ENCODE data around the gene EVA1C. TPM values are rescaled to one million over a fixed set of nuclear protein-coding genes. Genes with fewer than 3 reads are reported as not detected.

The EVA1C gene
- total RNA-seq, 1 experiment from 2014 or later: 29.3 TPM

DNA sequence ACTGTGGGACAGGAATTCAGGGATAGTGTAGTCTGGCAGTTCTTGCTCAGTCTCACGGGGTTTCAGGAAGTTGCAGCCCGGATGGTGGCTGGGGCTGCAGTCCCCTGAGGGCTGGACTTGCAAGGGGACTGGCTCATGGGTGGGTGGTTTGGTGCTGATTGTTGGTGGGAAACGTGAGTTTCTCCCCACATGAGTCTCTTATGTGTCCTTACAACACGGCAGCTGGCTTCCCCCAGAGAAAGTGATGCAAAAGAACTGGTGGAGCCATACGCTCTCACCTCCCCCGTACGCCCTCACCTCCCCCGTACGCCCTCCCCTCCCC, 64.9 kb downstream of the EVA1C start:
- no peaks in the 10 kb centered on the region for H3K9me2 ChIP-seq (ENCODE audit: insufficient read depth)
- no peaks in the 10 kb centered on the region for H3K9me3 ChIP-seq (ENCODE audit: control insufficient read depth in 1 of 2, insufficient read depth in 1 of 2, low read depth in 1 of 2, low read length in 2 of 2)
- ChIA-PET POLR2A (interaction anchor here (0.6 kb wide), 1 partner anchor 95 kb away, joined by 3 read pairs; no protein-coding TSS in a partner anchor), RAD21 (ENCODE audit: low non-redundant PET in 1 of 2, low total read pairs in 2 of 2, uncharacterized antibody in 2 of 2, unreplicated experiment in 2 of 2) (no interaction called here), CTCF (no interaction called here)
- no peaks in the 10 kb centered on the region for H3K27me3 ChIP-seq (ENCODE audit: insufficient read depth, low read length)
- no TSS peak for BruUV-seq (replicated peaks)
- DNase-seq (ENCODE audit: low read depth, low spot score) (no peak), ATAC-seq (no peak)
- intact Hi-C loops (cut with micrococcal nuclease): no loop called here
- H3K4me3 ChIP-seq (replicated peaks in 1 of 2; ENCODE audit: low read depth in 1 of 2, low read length in 2 of 2): no peak overlapping the region
- no peak overlapping the region for H3K4me2 ChIP-seq (ENCODE audit: low read length)
- TF ChIP-seq ZFX (IDR thresholded peaks at IDR 0.05): no peak
- no peak for TF ChIP-seq POLR2AphosphoS5 (IDR thresholded peaks at IDR 0.05; ENCODE audit: low read depth, low read length)
- no peak for TF ChIP-seq FOSL1 (IDR thresholded peaks at IDR 0.05; ENCODE audit: low read depth)
- TF ChIP-seq EZH2 (IDR thresholded peaks at IDR 0.05): no peak
- TF ChIP-seq, protein P1, sequence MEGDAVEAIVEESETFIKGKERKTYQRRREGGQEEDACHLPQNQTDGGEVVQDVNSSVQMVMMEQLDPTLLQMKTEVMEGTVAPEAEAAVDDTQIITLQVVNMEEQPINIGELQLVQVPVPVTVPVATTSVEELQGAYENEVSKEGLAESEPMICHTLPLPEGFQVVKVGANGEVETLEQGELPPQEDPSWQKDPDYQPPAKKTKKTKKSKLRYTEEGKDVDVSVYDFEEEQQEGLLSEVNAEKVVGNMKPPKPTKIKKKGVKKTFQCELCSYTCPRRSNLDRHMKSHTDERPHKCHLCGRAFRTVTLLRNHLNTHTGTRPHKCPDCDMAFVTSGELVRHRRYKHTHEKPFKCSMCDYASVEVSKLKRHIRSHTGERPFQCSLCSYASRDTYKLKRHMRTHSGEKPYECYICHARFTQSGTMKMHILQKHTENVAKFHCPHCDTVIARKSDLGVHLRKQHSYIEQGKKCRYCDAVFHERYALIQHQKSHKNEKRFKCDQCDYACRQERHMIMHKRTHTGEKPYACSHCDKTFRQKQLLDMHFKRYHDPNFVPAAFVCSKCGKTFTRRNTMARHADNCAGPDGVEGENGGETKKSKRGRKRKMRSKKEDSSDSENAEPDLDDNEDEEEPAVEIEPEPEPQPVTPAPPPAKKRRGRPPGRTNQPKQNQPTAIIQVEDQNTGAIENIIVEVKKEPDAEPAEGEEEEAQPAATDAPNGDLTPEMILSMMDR (IDR thresholded peaks at IDR 0.05 in 2 of 3, conservative IDR thresholded peaks at IDR 0.05 in 1 of 3; ENCODE audit: borderline replicate concordance in 1 of 3, insufficient read depth in 1 of 3, low read depth in 2 of 3, low read length in 2 of 3): no peak
- TF ChIP-seq, protein P2, sequence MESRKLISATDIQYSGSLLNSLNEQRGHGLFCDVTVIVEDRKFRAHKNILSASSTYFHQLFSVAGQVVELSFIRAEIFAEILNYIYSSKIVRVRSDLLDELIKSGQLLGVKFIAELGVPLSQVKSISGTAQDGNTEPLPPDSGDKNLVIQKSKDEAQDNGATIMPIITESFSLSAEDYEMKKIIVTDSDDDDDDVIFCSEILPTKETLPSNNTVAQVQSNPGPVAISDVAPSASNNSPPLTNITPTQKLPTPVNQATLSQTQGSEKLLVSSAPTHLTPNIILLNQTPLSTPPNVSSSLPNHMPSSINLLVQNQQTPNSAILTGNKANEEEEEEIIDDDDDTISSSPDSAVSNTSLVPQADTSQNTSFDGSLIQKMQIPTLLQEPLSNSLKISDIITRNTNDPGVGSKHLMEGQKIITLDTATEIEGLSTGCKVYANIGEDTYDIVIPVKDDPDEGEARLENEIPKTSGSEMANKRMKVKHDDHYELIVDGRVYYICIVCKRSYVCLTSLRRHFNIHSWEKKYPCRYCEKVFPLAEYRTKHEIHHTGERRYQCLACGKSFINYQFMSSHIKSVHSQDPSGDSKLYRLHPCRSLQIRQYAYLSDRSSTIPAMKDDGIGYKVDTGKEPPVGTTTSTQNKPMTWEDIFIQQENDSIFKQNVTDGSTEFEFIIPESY (IDR thresholded peaks at IDR 0.05; ENCODE audit: extremely low read depth, insufficient replicate concordance, low read length): no peak
- no peak for TF ChIP-seq TCF7L2 (IDR thresholded peaks at IDR 0.05; ENCODE audit: borderline replicate concordance, extremely low read depth, insufficient read depth, insufficient read length)
- no peak for TF ChIP-seq ELF1 (IDR thresholded peaks at IDR 0.05; ENCODE audit: borderline replicate concordance, low read depth)
- TF ChIP-seq, protein P3, sequence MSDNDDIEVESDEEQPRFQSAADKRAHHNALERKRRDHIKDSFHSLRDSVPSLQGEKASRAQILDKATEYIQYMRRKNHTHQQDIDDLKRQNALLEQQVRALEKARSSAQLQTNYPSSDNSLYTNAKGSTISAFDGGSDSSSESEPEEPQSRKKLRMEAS (IDR thresholded peaks at IDR 0.05): no peak
- no peak for TF ChIP-seq ZNF274 (IDR thresholded peaks at IDR 0.05; ENCODE audit: low read depth, low read length)
- no peak for TF ChIP-seq CBX3 (IDR thresholded peaks at IDR 0.05; ENCODE audit: low read depth)
- TF ChIP-seq YY1 (IDR thresholded peaks at IDR 0.05; ENCODE audit: extremely low read depth, insufficient replicate concordance, low read depth, low read length): no peak
- no peak for TF ChIP-seq EZH2phosphoT487 (IDR thresholded peaks at IDR 0.05; ENCODE audit: borderline replicate concordance)
- no peak for TF ChIP-seq JUND (IDR thresholded peaks at IDR 0.05)
- no peak for TF ChIP-seq SIN3A (IDR thresholded peaks at IDR 0.05; ENCODE audit: low read depth)
- TF ChIP-seq SP1 (IDR thresholded peaks at IDR 0.05; ENCODE audit: low read depth): no peak
- no peak for TF ChIP-seq EGR1 (IDR thresholded peaks at IDR 0.05; ENCODE audit: low read depth)
- TF ChIP-seq POLR2A (IDR thresholded peaks at IDR 0.05; ENCODE audit: borderline replicate concordance, extremely low read depth, insufficient read depth, insufficient read length): no peak
- no peaks in the 10 kb centered on the region for H4K20me1 ChIP-seq (ENCODE audit: insufficient read depth)
- H3K79me2 ChIP-seq (ENCODE audit: insufficient read depth, low read length): peaks cover 4% of the 10 kb centered on the region; the same call in 1 of the 2 replicates
- peaks cover 51 to 52% of the 10 kb centered on the region in 2 experiments for H3K4me1 ChIP-seq (ENCODE audit: control insufficient read depth in 1 of 2, insufficient read depth in 2 of 2, low read length in 2 of 2)
- no peak overlapping the region for H3K9ac ChIP-seq (ENCODE audit: low read length)
- no peak overlapping the region for H2AFZ ChIP-seq (ENCODE audit: low read depth, low read length, poor library complexity, severe bottlenecking)
- no peak overlapping the region for H3K27ac ChIP-seq (ENCODE audit: low read depth, low read length)
- peaks cover 0 to 6% of the 10 kb centered on the region in 2 experiments; a peak in 1 of 4 replicates for H3K36me3 ChIP-seq (ENCODE audit: control insufficient read depth in 1 of 2, insufficient read depth in 2 of 2, low read length in 2 of 2)

Data from HCT116 (cell line).